Measurements from ENCODE around the gene PCSK6. TPM values are rescaled to one million over a fixed set of nuclear protein-coding genes. Genes with fewer than 3 reads are reported as not detected.

Gene PCSK6
- total RNA-seq, 3 donors from 2014 or later (not counting 1 experiment from before 2014, with no cell fraction given) = 1.5 to 2.4 (median 2.4) TPM

DNA sequence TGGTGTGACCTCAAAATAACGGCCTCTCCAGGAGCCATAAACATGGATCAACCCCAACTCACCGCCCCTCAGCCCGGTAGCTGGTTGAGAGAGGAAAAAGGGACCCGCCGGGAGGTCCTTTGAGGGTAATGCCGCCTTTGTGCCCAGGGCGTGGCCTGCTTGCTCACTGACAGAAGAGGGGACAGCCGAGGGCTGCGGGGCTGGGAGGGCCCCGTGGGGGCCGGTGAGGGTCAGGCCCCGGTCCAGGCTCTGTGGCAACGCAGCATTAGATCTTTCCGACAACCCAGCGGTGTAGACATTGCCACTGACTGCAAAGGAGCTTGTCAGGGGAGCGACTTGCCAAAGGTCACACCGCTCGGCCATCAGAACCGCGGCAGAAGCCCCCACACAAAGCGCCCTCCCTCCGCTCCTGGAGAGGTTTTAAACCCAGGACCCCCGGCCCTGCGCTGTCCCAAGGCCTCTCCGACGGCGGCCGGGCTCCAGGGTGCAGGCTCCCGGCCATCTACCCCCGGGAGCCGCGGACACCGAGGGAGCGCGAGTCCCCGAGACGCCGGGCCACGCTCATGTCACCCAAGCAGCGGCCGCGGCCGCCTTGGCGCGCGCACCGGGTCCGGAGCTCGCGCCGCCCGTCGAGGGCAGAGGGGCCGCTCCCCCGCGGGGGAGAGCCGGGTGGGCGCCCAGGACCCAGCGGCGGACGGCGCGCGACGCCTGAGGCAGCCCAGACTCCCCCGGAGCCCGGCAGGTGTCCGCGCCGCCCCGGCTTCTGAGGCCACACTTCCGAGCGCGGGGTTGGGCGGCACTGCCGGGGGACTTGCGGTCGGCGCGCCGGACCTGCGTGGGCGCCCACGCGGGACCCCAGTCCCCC, 975 bp downstream of the PCSK6 start:
- TF ChIP-seq, protein P1, sequence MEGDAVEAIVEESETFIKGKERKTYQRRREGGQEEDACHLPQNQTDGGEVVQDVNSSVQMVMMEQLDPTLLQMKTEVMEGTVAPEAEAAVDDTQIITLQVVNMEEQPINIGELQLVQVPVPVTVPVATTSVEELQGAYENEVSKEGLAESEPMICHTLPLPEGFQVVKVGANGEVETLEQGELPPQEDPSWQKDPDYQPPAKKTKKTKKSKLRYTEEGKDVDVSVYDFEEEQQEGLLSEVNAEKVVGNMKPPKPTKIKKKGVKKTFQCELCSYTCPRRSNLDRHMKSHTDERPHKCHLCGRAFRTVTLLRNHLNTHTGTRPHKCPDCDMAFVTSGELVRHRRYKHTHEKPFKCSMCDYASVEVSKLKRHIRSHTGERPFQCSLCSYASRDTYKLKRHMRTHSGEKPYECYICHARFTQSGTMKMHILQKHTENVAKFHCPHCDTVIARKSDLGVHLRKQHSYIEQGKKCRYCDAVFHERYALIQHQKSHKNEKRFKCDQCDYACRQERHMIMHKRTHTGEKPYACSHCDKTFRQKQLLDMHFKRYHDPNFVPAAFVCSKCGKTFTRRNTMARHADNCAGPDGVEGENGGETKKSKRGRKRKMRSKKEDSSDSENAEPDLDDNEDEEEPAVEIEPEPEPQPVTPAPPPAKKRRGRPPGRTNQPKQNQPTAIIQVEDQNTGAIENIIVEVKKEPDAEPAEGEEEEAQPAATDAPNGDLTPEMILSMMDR (IDR thresholded peaks at IDR 0.05) = no peak
- H3K4me3 Mint-ChIP-seq = peak overlapping the region; percentile 13
- peaks cover 0 to 3% of the 10 kb centered on the region in 2 donors for H3K4me1 Mint-ChIP-seq

DNA sequence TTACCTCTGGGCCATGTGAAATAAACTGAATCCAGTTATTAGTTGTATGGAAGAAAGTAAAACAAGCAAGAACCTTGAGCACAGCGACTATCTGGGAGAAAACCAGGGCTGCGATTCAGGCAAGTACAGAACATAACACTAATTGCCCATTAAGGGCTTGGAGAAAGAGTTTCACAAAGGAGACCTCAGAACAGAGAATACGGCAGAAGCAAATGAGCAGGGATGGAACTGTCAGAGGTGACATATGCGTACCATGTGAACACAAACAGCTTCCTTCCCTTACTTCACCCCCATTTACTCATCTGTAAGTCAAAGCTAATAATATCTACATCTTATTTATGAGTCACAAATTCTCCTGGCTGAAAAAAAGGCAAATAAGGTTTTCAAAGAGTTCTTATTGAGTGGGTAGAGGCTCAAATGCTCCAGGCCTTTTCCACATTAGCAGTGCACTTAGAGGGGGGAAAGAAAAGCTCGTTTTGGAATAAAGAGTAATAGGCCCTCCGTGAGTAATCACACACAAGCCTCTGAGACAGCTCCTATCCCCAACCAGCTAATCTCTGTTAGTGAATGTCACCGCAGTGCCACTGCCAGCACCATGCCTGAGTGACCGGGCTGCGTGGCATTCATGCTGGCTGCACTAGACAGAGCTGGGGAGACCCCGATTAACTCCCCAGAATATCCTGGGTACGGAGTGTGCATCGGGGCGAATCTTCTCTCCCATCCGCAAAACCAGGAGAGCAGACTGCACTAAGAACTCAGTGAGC, 2.6 kb downstream of the PCSK6 start:
- H3K27me3 ChIP-seq (ENCODE audit: control insufficient read depth, insufficient read depth, low read length) = peaks cover 7% of the 10 kb centered on the region
- no peaks in the 10 kb centered on the region for H3K4me1 Mint-ChIP-seq
- intact Hi-C loops (cut with micrococcal nuclease) = no loop called here
- no peak overlapping the region for H3K4me3 Mint-ChIP-seq
- 90% methylated on average over 14 of the region's 14 CpGs for WGBS (ENCODE audit: insufficient coverage)
- no peak overlapping the region for H3K27ac Mint-ChIP-seq
- no peaks in the 10 kb centered on the region for H3K9me3 ChIP-seq (ENCODE audit: control insufficient read depth, insufficient read depth, low read length)
- H3K9me3 Mint-ChIP-seq = no peaks in the 10 kb centered on the region
- H3K27ac ChIP-seq (ENCODE audit: low read length) = no peak overlapping the region
- no peaks in the 10 kb centered on the region for H3K36me3 Mint-ChIP-seq
- peaks cover 26 to 51% of the 10 kb centered on the region in 2 donors for H3K27me3 Mint-ChIP-seq (ENCODE audit: low read depth in 2 of 2)
- H3K4me3 ChIP-seq (ENCODE audit: low read length) = no peak overlapping the region
- ATAC-seq = no peak
- H3K4me1 ChIP-seq (ENCODE audit: control insufficient read depth, insufficient read depth, low read length) = no peaks in the 10 kb centered on the region
- no peaks in the 10 kb centered on the region for H3K36me3 ChIP-seq (ENCODE audit: control insufficient read depth, insufficient read depth, low read length)
- TF ChIP-seq, protein P1 (IDR thresholded peaks at IDR 0.05) = no peak
- no peak for DNase-seq

More for the DNA sequence above, 975 bp downstream of the PCSK6 start:
- H3K27ac ChIP-seq (ENCODE audit: low read length) = no peak overlapping the region
- intact Hi-C loops (cut with micrococcal nuclease) = no loop called here
- whole genome bisulfite sequencing (ENCODE audit: insufficient coverage) = 6% methylated on average over 85 of the region's 85 CpGs
- ATAC-seq (no peak), DNase-seq (no peak)
- peaks cover 33 to 60% of the 10 kb centered on the region in 2 donors for H3K27me3 Mint-ChIP-seq (ENCODE audit: low read depth in 2 of 2)
- no peaks in the 10 kb centered on the region for H3K36me3 Mint-ChIP-seq
- H3K4me3 ChIP-seq (ENCODE audit: low read length) = no peak overlapping the region
- no peak overlapping the region for H3K27ac Mint-ChIP-seq
- H3K36me3 ChIP-seq (ENCODE audit: control insufficient read depth, insufficient read depth, low read length) = no peaks in the 10 kb centered on the region
- H3K9me3 ChIP-seq (ENCODE audit: control insufficient read depth, insufficient read depth, low read length) = no peaks in the 10 kb centered on the region
- H3K27me3 ChIP-seq (ENCODE audit: control insufficient read depth, insufficient read depth, low read length) = peaks cover 7% of the 10 kb centered on the region
- no peaks in the 10 kb centered on the region for H3K9me3 Mint-ChIP-seq
- no peaks in the 10 kb centered on the region for H3K4me1 ChIP-seq (ENCODE audit: control insufficient read depth, insufficient read depth, low read length)

DNA sequence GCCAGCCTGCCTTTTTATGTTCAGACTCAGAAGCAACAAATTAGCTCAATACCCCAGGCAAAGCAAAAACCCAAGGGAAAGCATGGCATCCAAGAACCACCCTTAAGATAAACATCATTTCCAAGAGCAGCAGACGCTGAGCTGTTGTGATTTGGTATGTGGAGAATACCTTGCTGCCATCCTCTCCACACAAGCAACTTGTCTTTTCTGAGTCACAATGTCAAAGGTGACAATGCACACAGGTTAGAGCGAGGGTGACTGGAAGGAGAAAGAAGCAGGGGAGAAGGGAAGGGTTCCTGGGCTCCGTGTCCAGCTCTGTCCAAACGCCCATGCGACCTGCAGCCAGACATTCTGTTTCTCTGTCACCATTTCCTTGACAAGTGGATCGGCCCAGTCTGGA, 6.0 kb downstream of the PCSK6 start:
- Mint-ChIP-seq H3K36me3 (no peaks in the 10 kb centered on the region), H3K4me1 (no peaks in the 10 kb centered on the region), H3K9me3 (no peaks in the 10 kb centered on the region), H3K27me3 (ENCODE audit: low read depth in 2 of 2) (peaks cover 30 to 44% of the 10 kb centered on the region in 2 donors), H3K4me3 (no peak overlapping the region), H3K27ac (no peak overlapping the region)
- 84% methylated on average over 5 of the region's 6 CpGs for WGBS (ENCODE audit: insufficient coverage)
- no peak for ATAC-seq
- intact Hi-C loops (cut with micrococcal nuclease) = no loop called here
- Histone ChIP-seq H3K4me3 (ENCODE audit: low read length) (no peak overlapping the region), H3K9me3 (ENCODE audit: control insufficient read depth, insufficient read depth, low read length) (no peaks in the 10 kb centered on the region), H3K27ac (ENCODE audit: low read length) (no peak overlapping the region), H3K27me3 (ENCODE audit: control insufficient read depth, insufficient read depth, low read length) (peaks cover 3% of the 10 kb centered on the region), H3K4me1 (ENCODE audit: control insufficient read depth, insufficient read depth, low read length) (no peaks in the 10 kb centered on the region), H3K36me3 (ENCODE audit: control insufficient read depth, insufficient read depth, low read length) (no peaks in the 10 kb centered on the region)
- no peak for DNase-seq
- TF ChIP-seq, protein P1 (IDR thresholded peaks at IDR 0.05) = no peak
